Hematopoietic multipotent progenitor cell treated with erythropoietin and hydrocortisone succinate and interleukin-3 and kit ligand, for 8 days (in vitro differentiated cells): ENCODE results near the gene RTKN2.
"Not testable (repeated sequence)": the region's sequence is repeated elsewhere in the genome, so short reads cannot be mapped to it uniquely, and the experiment has no call there.

ENCODE experiments used
- DNase-seq: peaks from one replicate; pipeline ENCODE4 v3.0.0-alpha.2; 2015

The RTKN2 gene, protein sequence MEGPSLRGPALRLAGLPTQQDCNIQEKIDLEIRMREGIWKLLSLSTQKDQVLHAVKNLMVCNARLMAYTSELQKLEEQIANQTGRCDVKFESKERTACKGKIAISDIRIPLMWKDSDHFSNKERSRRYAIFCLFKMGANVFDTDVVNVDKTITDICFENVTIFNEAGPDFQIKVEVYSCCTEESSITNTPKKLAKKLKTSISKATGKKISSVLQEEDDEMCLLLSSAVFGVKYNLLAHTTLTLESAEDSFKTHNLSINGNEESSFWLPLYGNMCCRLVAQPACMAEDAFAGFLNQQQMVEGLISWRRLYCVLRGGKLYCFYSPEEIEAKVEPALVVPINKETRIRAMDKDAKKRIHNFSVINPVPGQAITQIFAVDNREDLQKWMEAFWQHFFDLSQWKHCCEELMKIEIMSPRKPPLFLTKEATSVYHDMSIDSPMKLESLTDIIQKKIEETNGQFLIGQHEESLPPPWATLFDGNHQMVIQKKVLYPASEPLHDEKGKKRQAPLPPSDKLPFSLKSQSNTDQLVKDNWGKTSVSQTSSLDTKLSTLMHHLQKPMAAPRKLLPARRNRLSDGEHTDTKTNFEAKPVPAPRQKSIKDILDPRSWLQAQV

DNA sequence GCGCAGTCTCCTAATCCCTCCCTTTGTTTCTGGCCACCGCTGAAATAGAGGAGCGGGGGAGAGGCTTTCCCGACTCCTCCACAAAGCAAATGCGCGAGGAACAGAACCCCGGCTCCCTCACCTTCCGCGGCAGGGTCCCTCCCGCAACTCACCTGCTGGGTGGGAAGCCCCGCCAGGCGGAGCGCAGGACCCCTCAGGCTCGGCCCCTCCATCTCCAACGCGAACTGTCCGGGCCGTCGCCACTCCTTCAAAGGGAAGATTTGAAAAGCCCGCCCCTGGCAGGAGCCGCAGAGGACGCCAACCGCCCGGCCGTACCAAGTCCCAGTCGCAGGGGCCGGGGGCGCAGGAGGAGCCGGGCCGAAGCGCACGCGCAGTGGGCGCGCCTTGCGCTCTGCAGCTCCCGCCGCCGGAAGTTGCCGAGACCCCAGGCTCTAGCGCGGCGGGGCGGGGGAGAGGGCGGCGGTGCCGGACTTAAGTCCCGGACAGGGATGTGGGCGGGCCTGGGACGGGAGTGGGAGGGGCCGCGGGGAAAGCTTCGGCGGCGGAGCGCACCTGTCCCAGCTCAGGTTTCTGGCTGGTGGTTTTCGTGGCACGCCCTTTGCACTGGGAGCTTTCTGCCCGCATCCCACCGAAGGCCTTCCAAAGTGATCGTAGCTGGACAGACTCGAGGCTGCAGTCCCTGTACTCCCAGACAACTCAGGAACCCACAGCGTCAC, at the start of gene RTKN2:
Gene RTKN2, minus strand, starts transcription at position 446 of the 716 bp plus-strand sequence. Its CDS starts 234 bp downstream, at position 212.
- peak; percentile 56 for DNase-seq

DNA sequence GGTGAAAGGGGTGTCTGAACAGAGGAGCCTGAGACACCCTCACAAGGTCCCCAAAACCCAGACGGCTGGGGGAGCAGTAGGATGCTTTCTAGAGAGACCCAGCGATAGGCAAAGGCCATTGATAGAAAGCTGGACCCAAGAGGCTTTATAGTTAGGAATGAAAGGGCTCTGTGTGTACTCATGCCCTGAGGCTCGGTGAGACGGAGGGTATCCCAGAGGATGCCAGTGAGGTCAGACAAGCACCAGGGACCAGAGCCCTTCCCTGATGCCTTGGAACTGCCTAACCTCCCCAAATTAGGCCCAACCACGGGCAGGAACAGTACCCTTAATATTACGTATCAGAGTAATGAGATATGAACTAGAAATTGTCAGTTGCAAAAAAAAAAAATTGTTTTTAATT, 48.6 kb upstream of the RTKN2 start:
- DNase-seq = no peak

GRCh38 chr10:62309254-62309653, 40.6 kb upstream of the RTKN2 start:
- no peak for DNase-seq

DNA sequence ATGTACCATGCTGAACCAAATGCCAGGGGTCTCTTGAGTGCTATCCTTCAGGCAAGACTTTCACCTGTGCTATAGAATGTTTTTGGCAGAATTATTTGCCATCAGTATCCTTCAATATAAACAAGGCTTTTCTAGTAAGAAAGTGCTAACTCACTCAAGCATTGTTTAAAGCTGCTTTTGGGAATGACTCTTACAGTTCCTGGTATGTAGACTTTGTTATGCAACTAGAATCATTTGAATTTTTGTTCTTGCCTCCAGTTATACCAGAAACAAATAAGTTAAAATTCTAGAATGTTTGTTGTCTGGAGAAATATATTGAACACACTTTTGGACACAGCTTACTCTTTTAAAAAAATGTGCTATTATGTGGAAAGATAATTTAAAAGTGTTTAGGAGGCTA, 39.5 kb upstream of the RTKN2 start:
- DNase-seq = no peak

GRCh38 chr10:62307635-62308034, 39.0 kb upstream of the RTKN2 start:
- no peak for DNase-seq

- no peak for DNase-seq
Measured at GRCh38 chr10:62306663-62307062, 38.0 kb upstream of the RTKN2 start.

GRCh38 chr10:62305813-62306212, 37.2 kb upstream of the RTKN2 start:
- DNase-seq = no peak

DNA sequence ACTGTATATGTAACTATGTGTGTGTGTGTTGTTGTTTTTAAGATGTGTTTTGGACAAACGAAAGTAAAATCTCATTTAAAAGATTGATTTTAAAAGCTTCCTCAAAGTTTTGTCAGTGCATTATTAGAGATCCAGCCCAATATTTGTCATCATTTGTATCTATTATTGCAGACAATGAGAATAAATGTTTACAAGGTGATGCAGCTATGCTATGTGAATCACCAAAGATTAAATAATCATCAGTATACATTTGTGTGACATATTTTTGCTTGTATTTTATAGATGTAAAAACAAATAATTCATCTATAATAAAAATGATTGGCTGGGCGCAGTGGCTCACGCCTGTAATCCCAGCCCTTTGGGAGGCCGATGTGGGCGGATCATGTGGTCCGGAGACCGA, 35.3 kb upstream of the RTKN2 start:
- DNase-seq = no peak

DNA sequence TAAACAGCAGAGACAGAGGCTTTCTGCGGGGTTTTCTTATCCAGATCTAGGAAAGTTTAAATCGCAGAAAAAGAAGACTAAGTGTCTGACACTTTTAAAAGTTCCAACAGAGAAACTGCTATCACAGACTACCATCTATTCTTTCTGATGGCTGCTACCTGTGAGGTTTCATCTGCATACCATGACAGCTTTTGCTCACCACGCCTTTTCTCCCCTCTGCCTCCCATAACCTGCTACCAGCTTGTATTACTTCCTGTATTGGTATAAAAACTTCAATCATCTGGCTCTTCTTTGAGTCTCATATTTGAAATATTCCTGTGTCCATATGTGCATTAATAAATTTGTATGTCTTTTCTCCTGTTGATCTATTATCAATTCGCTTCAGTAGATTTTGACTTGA, 34.1 kb upstream of the RTKN2 start:
- DNase-seq = no peak

DNA sequence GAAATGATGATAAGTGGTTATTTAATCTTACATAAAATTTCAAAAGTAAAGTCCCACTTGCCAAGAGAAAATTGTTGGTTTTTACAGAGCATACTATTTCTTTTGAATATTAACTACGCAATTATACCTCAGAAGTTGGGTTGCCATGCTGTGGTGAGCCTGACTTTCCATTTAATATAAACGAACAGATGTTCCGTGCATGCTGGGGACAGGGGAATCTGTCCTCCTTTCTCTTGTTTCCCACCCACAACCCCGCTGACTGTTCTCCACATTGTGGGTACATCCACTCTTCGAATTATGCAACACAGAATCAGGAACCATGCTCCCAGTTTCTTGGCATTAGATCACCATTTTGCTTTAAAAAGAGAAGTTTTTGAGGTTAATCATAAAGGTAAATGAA, 29.2 kb upstream of the RTKN2 start:
- no peak for DNase-seq

GRCh38 chr10:62284221-62284620, 15.6 kb upstream of the RTKN2 start:
- DNase-seq = no peak

GRCh38 chr10:62281348-62281747, 12.7 kb upstream of the RTKN2 start:
- not testable (repeated sequence) for DNase-seq

GRCh38 chr10:62280392-62280791, 11.7 kb upstream of the RTKN2 start:
- not testable (repeated sequence) for DNase-seq

DNA sequence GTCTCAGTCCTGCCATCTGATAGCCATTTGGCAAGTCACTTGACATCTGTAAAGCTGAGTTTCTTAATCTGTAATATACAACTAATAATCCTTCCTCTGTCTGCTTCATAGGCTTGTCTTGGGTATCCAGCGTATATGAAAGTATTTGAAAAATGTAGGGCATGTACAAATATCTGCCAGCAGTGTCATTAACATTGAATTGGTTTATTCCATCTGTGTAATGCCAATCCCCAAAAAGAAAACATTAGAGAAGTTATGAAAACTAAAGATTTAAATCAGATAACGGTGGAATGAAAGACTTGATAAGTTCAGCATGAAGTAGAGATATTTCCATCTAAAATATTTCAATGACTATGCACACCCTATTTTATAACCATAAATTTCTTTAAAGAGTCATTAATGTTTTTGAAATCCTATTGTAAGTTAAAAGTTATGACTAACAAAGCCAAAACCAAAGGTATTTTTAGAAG, 9.8 kb upstream of the RTKN2 start:
- DNase-seq = no peak

DNA sequence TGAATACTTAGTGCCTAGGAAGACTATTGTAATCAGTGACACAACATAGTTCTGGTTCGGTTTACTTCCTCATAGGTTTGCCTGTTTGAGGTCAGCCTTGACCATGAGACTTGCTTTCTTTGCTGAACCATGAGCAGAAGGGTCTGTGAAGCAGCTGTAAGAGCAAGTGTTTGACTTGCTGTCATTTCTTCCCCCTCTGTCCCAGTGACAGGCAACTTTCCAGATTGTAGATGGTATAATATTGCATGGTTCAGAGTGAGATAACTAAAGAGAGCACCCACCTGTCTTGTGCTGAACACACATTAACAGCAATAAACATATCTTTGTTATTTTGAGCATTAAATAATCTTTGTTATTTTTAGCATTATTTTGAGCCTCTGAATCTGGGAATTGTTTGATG, 9.3 kb upstream of the RTKN2 start:
- no peak for DNase-seq

- no peak for DNase-seq
Measured at GRCh38 chr10:62270020-62270419, 1.4 kb upstream of the RTKN2 start.

DNA sequence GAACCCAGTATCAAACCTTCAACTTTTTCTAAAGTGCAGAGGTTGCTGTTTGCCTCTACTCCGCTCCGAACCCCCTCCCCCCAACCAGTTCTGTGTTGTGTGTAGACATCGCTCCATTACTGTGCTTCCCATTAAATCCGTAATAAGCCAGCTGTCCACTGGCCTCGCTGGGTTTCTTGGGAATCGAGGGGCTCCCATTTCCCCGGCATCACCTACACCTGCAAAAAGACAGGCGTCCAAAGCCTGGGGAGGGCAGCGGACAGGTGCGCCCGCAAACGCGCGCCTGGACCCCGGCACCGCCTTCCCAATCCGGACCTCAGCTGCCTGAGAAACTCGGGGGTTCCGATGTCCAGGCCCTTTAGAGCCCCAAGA, 631 bp downstream of the RTKN2 start:
- DNase-seq = no peak

- no peak for DNase-seq
Measured at GRCh38 chr10:62266611-62267010, 2.0 kb downstream of the RTKN2 start.

DNA sequence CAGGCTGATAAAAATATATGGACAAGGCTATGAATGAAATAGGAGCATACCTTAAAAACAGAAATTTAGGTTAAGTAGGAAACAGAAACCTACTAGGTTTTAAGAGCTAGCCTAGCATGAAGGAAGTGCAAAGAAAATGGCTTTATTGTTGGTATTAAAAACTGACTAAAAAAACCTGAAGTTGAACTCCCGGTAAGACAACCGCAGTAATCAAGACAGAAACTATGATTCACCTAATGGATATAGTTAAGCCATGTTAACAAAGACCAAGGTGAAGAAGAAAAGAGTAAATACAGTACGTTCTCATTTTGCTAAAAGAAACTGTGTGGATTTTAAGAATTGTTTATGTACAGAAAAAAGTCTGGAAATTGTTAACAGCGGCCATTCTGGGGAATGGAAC, 2.5 kb downstream of the RTKN2 start:
- DNase-seq = no peak

DNA sequence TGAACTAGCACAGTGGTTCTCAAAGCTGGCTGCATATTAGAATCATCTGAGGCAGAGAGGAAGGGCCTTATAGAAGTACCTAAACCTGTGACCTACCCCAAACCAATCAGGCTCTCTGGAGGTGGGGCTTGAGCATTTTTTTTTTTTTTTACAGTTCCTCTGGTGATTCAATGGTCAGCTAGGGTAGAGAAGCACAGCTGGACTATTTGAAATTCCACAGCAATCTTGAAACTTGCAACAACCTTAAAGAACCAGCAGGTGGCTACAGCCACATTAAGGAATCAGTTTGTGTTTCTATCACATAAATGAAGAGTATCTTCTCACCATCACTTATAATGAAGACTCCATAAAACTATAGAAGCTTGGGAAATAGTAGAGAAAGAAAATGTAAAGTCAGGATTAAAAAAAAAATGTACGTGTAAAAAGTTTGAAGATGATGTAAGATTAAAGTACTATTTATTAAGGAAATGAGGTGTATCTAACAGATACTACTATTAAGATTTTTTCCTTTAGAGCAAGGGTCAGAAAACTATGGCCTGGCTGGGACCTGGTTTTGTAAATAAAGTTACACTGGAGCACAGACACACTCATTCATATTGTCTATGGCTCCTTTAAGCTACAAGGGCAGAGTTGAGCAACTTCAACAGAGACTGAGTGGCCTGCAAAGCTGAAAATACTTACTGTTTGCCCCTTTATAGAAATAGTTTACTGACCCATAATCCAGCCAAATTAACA, 3.8 kb downstream of the RTKN2 start:
- peak; percentile 51 for DNase-seq

DNA sequence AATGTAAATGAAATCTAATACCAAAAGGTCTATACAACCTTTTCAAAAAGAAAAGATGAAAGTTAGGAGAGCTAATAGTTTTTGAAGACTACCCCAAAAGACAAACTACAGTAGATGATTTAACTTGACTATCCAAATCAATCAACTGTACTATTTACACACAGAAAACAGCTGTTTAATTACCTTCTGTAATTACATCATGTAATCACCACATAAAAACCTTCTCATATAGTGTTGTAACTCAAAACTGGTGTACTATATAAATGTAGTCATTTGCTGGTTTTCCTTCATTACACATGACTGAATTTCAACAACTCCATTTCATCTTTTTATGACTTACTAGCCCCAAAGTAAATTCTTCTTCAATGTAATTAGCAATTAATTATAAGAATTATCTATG, 4.5 kb downstream of the RTKN2 start:
- DNase-seq = no peak

- no peak for DNase-seq
Measured at GRCh38 chr10:62261666-62262065, 7.0 kb downstream of the RTKN2 start.

GRCh38 chr10:62259998-62260397, 8.6 kb downstream of the RTKN2 start:
- no peak for DNase-seq
